HCT116 (cell line): ENCODE data around the gene ATP8B4. TPM values are rescaled to one million over a fixed set of nuclear protein-coding genes. Genes with fewer than 3 reads are reported as not detected.

Experiments used
- ATAC-seq: fragments of 200-7000 bp; cut with Tn5 transposase; 2 replicates; pipeline ENCODE4 v1.9.1; 2020; ENCODE audit warnings: mild to moderate bottlenecking, moderate library complexity
- BruUV-seq: library from RNA; stranded (reverse); fragments of 400-500 nt; replicated peaks from 2 replicates; lab custom pipeline; 2021; lab: Mats Ljungman, UMichigan
- CTCF ChIA-PET: fragments of 300-600 bp; sonication (Branson Sonifier 250); formaldehyde crosslinking; loops from one replicate; lab custom pipeline; 2021; ENCODE audit warnings: antibody characterized with exemption; lab: Charles Lee
- POLR2A ChIA-PET: fragments of 300-600, 350-600 bp; sonication (Branson Sonifier 250); formaldehyde crosslinking; loops from one replicate; lab custom pipeline; 2021; ENCODE audit warnings: antibody characterized with exemption; lab: Charles Lee
- RAD21 ChIA-PET, 2 experiments: fragments of 300-600 bp; sonication (Branson Sonifier 250); formaldehyde crosslinking; loops; one replicate each; lab custom pipeline; 2023; ENCODE audit warnings: low total read pairs in 2 of 2; ENCODE audit not compliant: uncharacterized antibody in 2 of 2, unreplicated experiment in 2 of 2, low non-redundant PET in 1 of 2; lab: Charles Lee
- DNase-seq: peaks from one replicate; pipeline ENCODE4 v3.0.0-alpha.2; 2010; ENCODE audit warnings: low read depth, low spot score
- H2AFZ ChIP-seq: fragments of 200-600 bp; shearing (Covaris generic), sonication (generic); 2 replicates; pipeline ENCODE4 v1.6.1; 2017; ENCODE audit warnings: low read depth, mixed run types, mixed read lengths, antibody characterized with exemption, low read length; ENCODE audit not compliant: poor library complexity, severe bottlenecking
- H3K27ac ChIP-seq: 2 replicates; pipeline ENCODE4 v1.5.1; 2012; ENCODE audit warnings: low read depth, low read length
- H3K27me3 ChIP-seq: fragments of 200-600 bp; sonication (generic); 2 replicates; pipeline ENCODE4 v1.6.1; 2016; ENCODE audit warnings: mixed run types, low read length, mixed read lengths; ENCODE audit not compliant: insufficient read depth
- H3K36me3 ChIP-seq, 2 experiments: fragments of 200-500 bp in 1 of 2; fragments of 200-600 bp in 1 of 2; sonication (Bioruptor generic) in 1 of 2; sonication (generic) in 1 of 2; 2 replicates each; pipeline versions ENCODE4 v1.5.1 to v1.6.1; 2014 to 2016; ENCODE audit warnings: low read length in 2 of 2, inconsistent platforms in 1 of 2, mixed read lengths in 1 of 2, mixed run types in 1 of 2; ENCODE audit not compliant: insufficient read depth in 2 of 2, control insufficient read depth in 1 of 2
- H3K4me1 ChIP-seq, 2 experiments: fragments of 200-600 bp in 1 of 2; sonication (generic) in 1 of 2; 2 replicates each; pipeline versions ENCODE4 v1.5.1 to v1.6.1; 2012 to 2017; ENCODE audit warnings: low read length in 2 of 2, inconsistent platforms in 1 of 2, mild to moderate bottlenecking in 1 of 2, mixed read lengths in 1 of 2, mixed run types in 1 of 2, moderate library complexity in 1 of 2; ENCODE audit not compliant: insufficient read depth in 2 of 2, control insufficient read depth in 1 of 2
- H3K4me2 ChIP-seq: fragments of 200-600 bp; sonication (generic); 2 replicates; pipeline ENCODE4 v1.6.1; 2017; ENCODE audit warnings: mixed run types, low read length, mixed read lengths
- H3K4me3 ChIP-seq, 2 experiments: fragments of 200-600 bp in 1 of 2; sonication (generic) in 1 of 2; replicated peaks in 1 of 2; 2 replicates each; pipeline ENCODE4 v1.5.1; 2011 to 2016; ENCODE audit warnings: low read length in 2 of 2, control low read depth in 1 of 2, low read depth in 1 of 2, mild to moderate bottlenecking in 1 of 2, mixed read lengths in 1 of 2, mixed run types in 1 of 2
- H3K79me2 ChIP-seq: fragments of 200-600 bp; sonication (generic); 2 replicates; pipeline ENCODE4 v1.6.1; 2017; ENCODE audit warnings: mild to moderate bottlenecking, mixed run types, low read length, moderate library complexity, mixed read lengths; ENCODE audit not compliant: insufficient read depth
- H3K9ac ChIP-seq: fragments of 200-600 bp; sonication (generic); 2 replicates; pipeline ENCODE4 v1.6.1; 2016; ENCODE audit warnings: low read length, mixed read lengths
- H3K9me2 ChIP-seq: fragments of 200-600 bp; sonication (generic), shearing (Covaris generic); 2 replicates; pipeline ENCODE4 v1.6.1; 2017; ENCODE audit warnings: mixed run types, mild to moderate bottlenecking, moderate library complexity; ENCODE audit not compliant: insufficient read depth
- H3K9me3 ChIP-seq, 2 experiments: fragments of 200-500 bp in 1 of 2; fragments of 200-600 bp in 1 of 2; sonication (Bioruptor generic) in 1 of 2; sonication (generic) in 1 of 2; 2 replicates each; pipeline ENCODE4 v1.6.1; 2014 to 2017; ENCODE audit warnings: low read length in 2 of 2, mixed read lengths in 2 of 2, inconsistent platforms in 1 of 2, low read depth in 1 of 2, mild to moderate bottlenecking in 1 of 2, mixed run types in 1 of 2, moderate library complexity in 1 of 2; ENCODE audit not compliant: control insufficient read depth in 1 of 2, insufficient read depth in 1 of 2
- H4K20me1 ChIP-seq: fragments of 200-600 bp; sonication (generic), shearing (Covaris generic); 2 replicates; pipeline ENCODE4 v1.6.1; 2017; ENCODE audit warnings: mixed run types, mild to moderate bottlenecking, moderate library complexity; ENCODE audit not compliant: insufficient read depth
- CBX3 ChIP-seq: IDR thresholded peaks from 2 replicates; pipeline ENCODE4 v1.6.1; 2012; ENCODE audit warnings: low read depth
- CEBPB ChIP-seq: IDR thresholded peaks from 2 replicates; pipeline ENCODE4 v1.6.1; 2012; ENCODE audit warnings: low read depth
- ELF1 ChIP-seq: IDR thresholded peaks from 2 replicates; pipeline ENCODE4 v1.6.1; 2012; ENCODE audit warnings: low read depth, borderline replicate concordance
- EZH2 ChIP-seq: fragments of 200-600 bp; sonication (generic); IDR thresholded peaks from 2 replicates; pipeline ENCODE4 v1.6.1; 2017; ENCODE audit warnings: antibody characterized with exemption, mixed run types
- EZH2phosphoT487 ChIP-seq: fragments of 200-600 bp; IDR thresholded peaks from 2 replicates; pipeline ENCODE4 v1.6.1; 2018; ENCODE audit warnings: antibody characterized with exemption, borderline replicate concordance
- JUND ChIP-seq: IDR thresholded peaks from 2 replicates; pipeline ENCODE4 v1.6.1; 2012
- POLR2A ChIP-seq: IDR thresholded peaks from 2 replicates; pipeline ENCODE4 v1.7.0; 2011; ENCODE audit warnings: borderline replicate concordance; ENCODE audit not compliant: insufficient read depth, insufficient read length; ENCODE audit errors: extremely low read depth
- POLR2AphosphoS5 ChIP-seq: IDR thresholded peaks from 2 replicates; pipeline ENCODE4 v1.6.1; 2011; ENCODE audit warnings: mild to moderate bottlenecking, low read depth, low read length, moderate library complexity
- SIN3A ChIP-seq: IDR thresholded peaks from 2 replicates; pipeline ENCODE4 v1.6.1; 2012; ENCODE audit warnings: low read depth
- SP1 ChIP-seq: IDR thresholded peaks from 2 replicates; pipeline ENCODE4 v1.6.1; 2012; ENCODE audit warnings: low read depth
- SRF ChIP-seq: IDR thresholded peaks from 2 replicates; pipeline ENCODE4 v1.6.1; 2012; ENCODE audit warnings: low read depth
- ZFX ChIP-seq: fragments of 450-650 bp; IDR thresholded peaks from 2 replicates; pipeline ENCODE4 v1.6.1; 2017
- ZNF274 ChIP-seq: fragments of 200-500 bp; sonication (Bioruptor generic); IDR thresholded peaks from 2 replicates; pipeline ENCODE4 v1.6.1; 2014; ENCODE audit warnings: mild to moderate bottlenecking, low read depth, low read length, inconsistent platforms
- intact Hi-C: fragments of 100-400 bp; cut with micrococcal nuclease; formaldehyde crosslinking; loops from 2 replicates; pipeline ENCODE4 v1.10.0; 2022
- total RNA-seq: library from RNA; stranded (reverse); gene quantifications from one replicate; pipeline ENCODE4 v1.2.1, GENCODE V29; 2021; ENCODE audit not compliant: unreplicated experiment
- TF ChIP-seq, protein P1 (sequence below): IDR thresholded peaks from 2 replicates; pipeline ENCODE4 v1.6.1; 2012
- TF ChIP-seq, protein P2 (sequence below): IDR thresholded peaks from 2 replicates; pipeline ENCODE4 v1.6.1; 2012

ATP8B4 gene
- total RNA-seq, 1 experiment from 2014 or later = 0.25 TPM

DNA sequence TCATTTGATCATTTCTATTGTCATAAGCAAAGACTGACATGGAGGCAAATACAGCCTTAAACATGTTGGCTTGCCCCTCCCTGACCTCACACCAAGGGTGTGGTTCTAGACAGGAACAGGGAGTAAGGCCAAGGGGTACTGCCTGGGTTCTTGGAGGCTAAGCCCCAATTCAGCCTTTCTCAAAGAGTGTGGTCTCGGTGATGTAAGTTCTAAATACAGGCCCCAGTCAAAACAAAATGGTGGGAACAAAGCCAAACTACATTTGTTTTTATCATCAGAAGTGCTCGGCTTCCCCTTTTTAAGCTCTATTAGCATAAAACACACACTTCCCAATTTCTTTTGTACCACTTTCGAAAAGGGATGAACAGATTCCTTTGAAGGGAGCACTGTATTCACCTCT lies 129.5 kb downstream of the ATP8B4 start:
- Histone ChIP-seq H3K9me2 (no peaks in the 10 kb centered on the region), H3K4me2 (no peak overlapping the region), H3K27me3 (no peaks in the 10 kb centered on the region), H3K9ac (no peak overlapping the region), H3K36me3 (no peaks in the 10 kb centered on the region), H3K79me2 (no peaks in the 10 kb centered on the region), H3K4me1 (no peaks in the 10 kb centered on the region), H4K20me1 (no peaks in the 10 kb centered on the region), H2AFZ (no peak overlapping the region), H3K4me3 (no peak overlapping the region), H3K27ac (no peak overlapping the region), H3K9me3 (no peaks in the 10 kb centered on the region)
- ChIA-PET POLR2A (no interaction called here), RAD21 (no interaction called here), CTCF (no interaction called here)
- TF ChIP-seq, protein P1, sequence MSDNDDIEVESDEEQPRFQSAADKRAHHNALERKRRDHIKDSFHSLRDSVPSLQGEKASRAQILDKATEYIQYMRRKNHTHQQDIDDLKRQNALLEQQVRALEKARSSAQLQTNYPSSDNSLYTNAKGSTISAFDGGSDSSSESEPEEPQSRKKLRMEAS = no peak
- TF ChIP-seq POLR2A (no peak), EZH2 (no peak), ZFX (no peak), EZH2phosphoT487 (no peak), SIN3A (no peak), CEBPB (no peak), SRF (no peak), ELF1 (no peak), SP1 (no peak), POLR2AphosphoS5 (no peak), CBX3 (no peak), JUND (no peak), ZNF274 (no peak)
- TF ChIP-seq, protein P2, sequence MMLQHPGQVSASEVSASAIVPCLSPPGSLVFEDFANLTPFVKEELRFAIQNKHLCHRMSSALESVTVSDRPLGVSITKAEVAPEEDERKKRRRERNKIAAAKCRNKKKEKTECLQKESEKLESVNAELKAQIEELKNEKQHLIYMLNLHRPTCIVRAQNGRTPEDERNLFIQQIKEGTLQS = no peak
- no peak for DNase-seq
- no peak for ATAC-seq
- BruUV-seq = no TSS peak
- intact Hi-C loops = no loop called here
